Esophagus (tissue), 2 donors: ENCODE results near the gene ALDH5A1. TPM values are rescaled to one million over a fixed set of nuclear protein-coding genes. Genes with fewer than 3 reads are reported as not detected.

ENCODE experiments used
- H3K27ac ChIP-seq, 2 donors: one replicate each; pipeline ENCODE4 v1.5.1; 2013; ENCODE audit warnings: low read depth in 2 of 2, mild to moderate bottlenecking in 2 of 2, inconsistent platforms in 1 of 2, low read length in 1 of 2, moderate library complexity in 1 of 2
- H3K27me3 ChIP-seq, 2 donors: one replicate each; pipeline ENCODE4 v1.6.1; 2013; ENCODE audit warnings: low read length in 2 of 2, control low read depth in 1 of 2, mild to moderate bottlenecking in 1 of 2; ENCODE audit not compliant: insufficient read depth in 2 of 2, control insufficient read depth in 1 of 2
- H3K36me3 ChIP-seq, 2 donors: one replicate each; pipeline ENCODE4 v1.6.1; 2013; ENCODE audit warnings: low read length in 1 of 2; ENCODE audit not compliant: control insufficient read depth in 2 of 2, insufficient read depth in 2 of 2
- H3K4me1 ChIP-seq, 2 donors: one replicate each; pipeline ENCODE4 v1.6.1; 2013; ENCODE audit warnings: low read length in 1 of 2; ENCODE audit not compliant: control insufficient read depth in 2 of 2, insufficient read depth in 2 of 2
- H3K4me3 ChIP-seq, 2 donors: one replicate each; pipeline ENCODE4 v1.5.1; 2013; ENCODE audit warnings: low read length in 2 of 2, mild to moderate bottlenecking in 2 of 2, low read depth in 1 of 2, moderate library complexity in 1 of 2
- H3K9me3 ChIP-seq, 2 donors: one replicate each; pipeline ENCODE4 v1.6.1; 2013; ENCODE audit warnings: mild to moderate bottlenecking in 2 of 2, low read depth in 1 of 2, low read length in 1 of 2, moderate library complexity in 1 of 2; ENCODE audit not compliant: control insufficient read depth in 2 of 2, insufficient read depth in 1 of 2
- WGBS, 2 donors: extraction: QIAGEN DNeasy Blood & Tissue Kit; methylation state at CpG; one replicate each; pipeline ENCODE4 v1.1.7; 2013; 5-methylcytosine and 5-hydroxymethylcytosine counted together
- polyA plus RNA-seq, 2 donors: library from polyadenylated mRNA; stranded (reverse); fragments of 200-250 nt; gene quantifications; one replicate each; pipeline ENCODE4 v1.2.3, GENCODE V29; 2013
- donor health status: healthy with polysubstance abuse.
- donor health status: Bipolar disorder and iron deficiency.

ALDH5A1 gene
- polyA plus RNA-seq, 2 donors, result 2.2 to 3.6 TPM

GRCh38 chr6:24458134-24458533 lies 36.6 kb upstream of the ALDH5A1 start:
- Histone ChIP-seq H3K4me1 (no peaks in the 10 kb centered on the region), H3K27me3 (no peaks in the 10 kb centered on the region), H3K4me3 (no peak overlapping the region), H3K36me3 (no peaks in the 10 kb centered on the region), H3K27ac (peak overlapping the region in 1 of 2 donors; percentile 48), H3K9me3 (no peaks in the 10 kb centered on the region)
- WGBS, 2 donors, result 33 to 42% methylated on average over 4 of the region's 4 CpGs

GRCh38 chr6:24458941-24459340 lies 35.8 kb upstream of the ALDH5A1 start:
- no peaks in the 10 kb centered on the region for H3K36me3 ChIP-seq
- no peak overlapping the region for H3K27ac ChIP-seq
- 90 to 91% methylated on average over 2 of the region's 2 CpGs for WGBS, 2 donors
- no peak overlapping the region for H3K4me3 ChIP-seq
- H3K27me3 ChIP-seq, result no peaks in the 10 kb centered on the region
- H3K9me3 ChIP-seq, result no peaks in the 10 kb centered on the region
- no peaks in the 10 kb centered on the region for H3K4me1 ChIP-seq

GRCh38 chr6:24460966-24461365 lies 33.8 kb upstream of the ALDH5A1 start:
- no peak overlapping the region for H3K27ac ChIP-seq
- no peaks in the 10 kb centered on the region for H3K36me3 ChIP-seq
- H3K4me1 ChIP-seq, result no peaks in the 10 kb centered on the region
- no peaks in the 10 kb centered on the region for H3K9me3 ChIP-seq
- H3K4me3 ChIP-seq, result no peak overlapping the region
- no peaks in the 10 kb centered on the region for H3K27me3 ChIP-seq
- 56 to 67% methylated on average over 4 of the region's 4 CpGs for WGBS, 2 donors

- 82 to 84% methylated on average over 11 of the region's 11 CpGs for WGBS, 2 donors
- H3K9me3 ChIP-seq, result no peaks in the 10 kb centered on the region
- no peaks in the 10 kb centered on the region for H3K36me3 ChIP-seq
- no peaks in the 10 kb centered on the region for H3K4me1 ChIP-seq
- no peaks in the 10 kb centered on the region for H3K27me3 ChIP-seq
- no peak overlapping the region for H3K4me3 ChIP-seq
- no peak overlapping the region for H3K27ac ChIP-seq
Measured at GRCh38 chr6:24464253-24465038, 30.3 kb upstream of the ALDH5A1 start.

GRCh38 chr6:24469811-24470210 lies 25.0 kb upstream of the ALDH5A1 start:
- Histone ChIP-seq H3K4me3 (no peak overlapping the region), H3K27me3 (no peaks in the 10 kb centered on the region), H3K4me1 (no peaks in the 10 kb centered on the region), H3K36me3 (no peaks in the 10 kb centered on the region), H3K9me3 (no peaks in the 10 kb centered on the region), H3K27ac (no peak overlapping the region)
- WGBS, 2 donors, result 77 to 81% methylated on average over 7 of the region's 7 CpGs

- Histone ChIP-seq H3K36me3 (no peaks in the 10 kb centered on the region), H3K4me1 (no peaks in the 10 kb centered on the region), H3K27ac (no peak overlapping the region), H3K9me3 (no peaks in the 10 kb centered on the region), H3K4me3 (no peak overlapping the region), H3K27me3 (no peaks in the 10 kb centered on the region)
Measured at GRCh38 chr6:24472181-24472580, 22.6 kb upstream of the ALDH5A1 start.

- H3K36me3 ChIP-seq, result no peaks in the 10 kb centered on the region
- H3K27ac ChIP-seq, result no peak overlapping the region
- H3K4me1 ChIP-seq, result no peaks in the 10 kb centered on the region
- H3K9me3 ChIP-seq, result no peaks in the 10 kb centered on the region
- no peak overlapping the region for H3K4me3 ChIP-seq
- WGBS, 2 donors, result 87 to 89% methylated on average over 6 of the region's 6 CpGs
- H3K27me3 ChIP-seq, result no peaks in the 10 kb centered on the region
Measured at GRCh38 chr6:24476631-24477030, 18.1 kb upstream of the ALDH5A1 start.

GRCh38 chr6:24477070-24477469 lies 17.7 kb upstream of the ALDH5A1 start:
- Histone ChIP-seq H3K4me1 (no peaks in the 10 kb centered on the region), H3K27ac (no peak overlapping the region), H3K27me3 (no peaks in the 10 kb centered on the region), H3K36me3 (no peaks in the 10 kb centered on the region), H3K4me3 (no peak overlapping the region), H3K9me3 (no peaks in the 10 kb centered on the region)
- WGBS, 2 donors, result 96 to 97% methylated on average over 1 of the region's 1 CpG

GRCh38 chr6:24478903-24479302 lies 15.9 kb upstream of the ALDH5A1 start:
- no peaks in the 10 kb centered on the region for H3K36me3 ChIP-seq
- H3K9me3 ChIP-seq, result no peaks in the 10 kb centered on the region
- H3K4me1 ChIP-seq, result no peaks in the 10 kb centered on the region
- WGBS, 2 donors, result 73 to 89% methylated on average over 4 of the region's 4 CpGs
- no peaks in the 10 kb centered on the region for H3K27me3 ChIP-seq
- no peak overlapping the region for H3K27ac ChIP-seq
- no peak overlapping the region for H3K4me3 ChIP-seq

GRCh38 chr6:24480705-24481104 lies 14.1 kb upstream of the ALDH5A1 start:
- H3K36me3 ChIP-seq, result no peaks in the 10 kb centered on the region

More at GRCh38 chr6:24480705-24481104, 14.1 kb upstream of the ALDH5A1 start:
- H3K4me1 ChIP-seq, result no peaks in the 10 kb centered on the region
- no peak overlapping the region for H3K27ac ChIP-seq
- H3K4me3 ChIP-seq, result no peak overlapping the region
- no peaks in the 10 kb centered on the region for H3K27me3 ChIP-seq
- 88 to 92% methylated on average over 9 of the region's 9 CpGs for WGBS, 2 donors
- no peaks in the 10 kb centered on the region for H3K9me3 ChIP-seq
